NT2/D1 (cell line): ENCODE results near the gene SETD7.

Experiments
- SUZ12 ChIP-seq: IDR thresholded peaks from 2 replicates; pipeline ENCODE4 v1.6.1; 2011; ENCODE audit not compliant: insufficient read length, insufficient read depth; ENCODE audit errors: extremely low read depth
- YY1 ChIP-seq: IDR thresholded peaks from 2 replicates; pipeline ENCODE4 v1.6.1; 2011; ENCODE audit not compliant: insufficient read length, insufficient read depth

- TF ChIP-seq YY1 (no peak), SUZ12 (no peak)
These were observed 85.7 kb downstream of the SETD7 start for GRCh38 chr4:139470295-139470694.
